ENCODE results near the gene TCF21.
"Not testable (repeated sequence)": the region's sequence is repeated elsewhere in the genome, so short reads cannot be mapped to it uniquely, and the experiment has no call there.

The TCF21 gene

GRCh38 chr6:133936352-133936751 is 47.4 kb downstream of the TCF21 start:
- DNase-seq, result not testable (repeated sequence)

DNA sequence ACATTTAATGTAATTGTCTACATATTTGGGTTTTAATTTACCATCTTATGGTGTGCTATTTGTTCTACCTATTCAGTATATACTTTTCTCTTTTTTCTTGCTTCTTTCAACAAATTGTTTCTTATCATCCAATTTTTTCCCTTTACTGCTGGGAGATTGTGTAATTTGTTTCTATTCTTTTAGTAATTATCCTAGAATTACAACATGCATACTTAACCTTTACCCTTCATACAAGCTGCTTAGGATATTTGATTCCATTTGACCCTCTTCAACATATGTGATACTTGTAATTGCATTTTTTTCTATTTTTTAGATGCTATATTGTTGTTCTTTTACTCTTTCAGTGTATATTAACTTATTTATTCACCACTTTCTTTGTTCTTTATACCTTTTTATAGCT is 49.0 kb downstream of the TCF21 start:
- peak; percentile 79 for DNase-seq

- peak; percentile 45 for DNase-seq
These were observed 49.6 kb downstream of the TCF21 start for GRCh38 chr6:133938533-133938932.

DNA sequence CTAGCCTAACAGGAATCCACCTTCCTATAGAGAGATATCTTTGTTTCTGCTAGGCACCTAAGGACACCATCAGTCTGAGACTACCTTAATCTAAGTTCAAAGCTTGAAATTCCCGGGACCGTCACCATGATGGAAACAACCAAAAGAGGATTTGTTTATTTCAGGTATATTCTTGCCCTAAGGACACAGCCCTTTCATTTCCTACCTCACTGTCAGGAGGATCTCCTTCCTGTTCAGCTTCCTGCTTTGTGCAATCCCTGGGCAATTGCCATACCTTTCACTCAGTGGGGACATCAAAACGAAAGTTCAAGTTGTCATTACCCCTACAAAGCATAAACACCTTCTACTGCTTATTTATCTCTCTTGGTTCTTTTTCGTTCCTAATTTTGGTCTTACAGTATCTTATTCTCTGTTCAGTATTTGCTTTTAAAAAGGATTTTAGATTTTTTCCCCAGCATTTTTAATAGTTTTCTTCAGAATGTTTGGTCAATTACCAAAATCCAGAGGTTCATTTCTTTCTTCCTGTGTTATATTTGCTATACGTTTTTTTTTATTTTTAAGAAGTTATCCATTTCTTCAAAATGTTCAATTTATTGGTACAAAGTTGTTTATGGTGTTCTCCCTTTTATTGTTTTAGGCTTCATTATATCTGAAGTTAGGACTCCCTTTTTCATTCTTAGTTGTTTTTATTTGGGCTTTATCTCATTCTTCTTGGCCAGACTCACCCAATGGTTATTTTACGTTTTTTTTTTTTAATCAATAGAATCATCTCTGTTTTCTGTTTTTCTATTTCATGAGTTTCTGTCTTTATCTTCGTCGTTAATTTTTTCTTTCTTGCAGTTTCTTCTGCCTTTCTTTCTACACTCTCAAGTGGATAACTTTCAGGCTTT is 51.1 kb downstream of the TCF21 start:
- DNase-seq, result peak; percentile 57

All from NCI-H69 (cell line).